Retina (tissue), 1 donor: Measurements from ENCODE around the gene THRA.
"Not testable (repeated sequence)": the region's sequence is repeated elsewhere in the genome, so short reads cannot be mapped to it uniquely, and the experiment has no call there.

Source experiments
- DNase-seq: peaks from one replicate; pipeline ENCODE4 v3.0.0-alpha.2; 2016

THRA gene

GRCh38 chr17:40113907-40114245 lies 51.1 kb downstream of the THRA start:
- no peak for DNase-seq

- no peak for DNase-seq
Measured at GRCh38 chr17:40115101-40115436, 52.3 kb downstream of the THRA start.

- peak; percentile 90 for DNase-seq
Measured at GRCh38 chr17:40121181-40122135, 58.7 kb downstream of the THRA start, which contains the start of gene MSL1. TSS of gene MSL1 (plus strand) at chr17:40121971. CDS start at chr17:40122613, 642 bp downstream.

- DNase-seq, result peak; percentile 58
Measured at GRCh38 chr17:40122136-40122998, 59.6 kb downstream of the THRA start.

- peak; percentile 89 for DNase-seq
Measured at GRCh38 chr17:40122999-40123810, 60.4 kb downstream of the THRA start.

GRCh38 chr17:40123811-40124114 lies 61.0 kb downstream of the THRA start:
- DNase-seq, result no peak

- DNase-seq, result no peak
Measured at GRCh38 chr17:40124279-40125141, 61.7 kb downstream of the THRA start.

GRCh38 chr17:40129498-40129897 lies 66.7 kb downstream of the THRA start:
- no peak for DNase-seq

GRCh38 chr17:40130352-40131042 lies 67.7 kb downstream of the THRA start:
- no peak for DNase-seq

- DNase-seq, result no peak
Measured at GRCh38 chr17:40134184-40134583, 71.4 kb downstream of the THRA start.

- no peak for DNase-seq
Measured at GRCh38 chr17:40135817-40136216, 73.1 kb downstream of the THRA start.

GRCh38 chr17:40139566-40140058 lies 76.8 kb downstream of the THRA start:
- DNase-seq, result no peak

- not testable (repeated sequence) for DNase-seq
Measured at GRCh38 chr17:40143166-40143565, 80.4 kb downstream of the THRA start.
